H1 (cell line): Measurements from ENCODE around the gene GALNT18. TPM values are rescaled to one million over a fixed set of nuclear protein-coding genes. Genes with fewer than 3 reads are reported as not detected.

ENCODE experiments used
- CTCF ChIA-PET: fragments of 300-600 bp; sonication (Branson Sonifier 250); formaldehyde crosslinking; loops from one replicate; lab custom pipeline; 2021; ENCODE audit not compliant: partially characterized antibody; lab: Charles Lee
- POLR2A ChIA-PET: fragments of 300-600 bp; sonication (Branson Sonifier 250); formaldehyde crosslinking; loops from one replicate; lab custom pipeline; 2021; ENCODE audit warnings: inconsistent platforms; ENCODE audit not compliant: partially characterized antibody; lab: Charles Lee
- DNase-seq, 2 experiments: peaks; one replicate each; pipeline versions ENCODE4 v3.0.0 to v3.0.0-alpha.2; 2010 to 2022; ENCODE audit warnings: low spot score in 2 of 2, low read depth in 1 of 2, mixed read lengths in 1 of 2
- FAIRE-seq: peaks from 2 replicates; lab custom pipeline; 2011; peaks lifted over from hg19 to GRCh38; lab: Jason Lieb, UNC
- H2AFZ ChIP-seq: 2 replicates; pipeline ENCODE4 v1.8.1; 2012; ENCODE audit warnings: low read length, inconsistent platforms
- H2AK5ac ChIP-seq: 2 replicates; pipeline ENCODE4 v1.6.1; 2013; ENCODE audit warnings: low read depth, low read length
- H2BK120ac ChIP-seq: replicated peaks from 2 replicates; pipeline ENCODE3; 2013; ENCODE audit warnings: low read depth, low read length, inconsistent platforms
- H2BK12ac ChIP-seq: 2 replicates; pipeline ENCODE4 v1.6.1; 2013; ENCODE audit warnings: low read depth, low read length
- H2BK15ac ChIP-seq: 2 replicates; pipeline ENCODE4 v1.6.1; 2013; ENCODE audit warnings: low read length
- H2BK20ac ChIP-seq: 2 replicates; pipeline ENCODE4 v1.6.1; 2013; ENCODE audit warnings: low read length
- H2BK5ac ChIP-seq: 2 replicates; pipeline ENCODE4 v1.6.1; 2013; ENCODE audit warnings: low read depth, low read length
- H3K14ac ChIP-seq: 2 replicates; pipeline ENCODE4 v1.6.1; 2013; ENCODE audit warnings: inconsistent platforms; ENCODE audit not compliant: insufficient read length
- H3K18ac ChIP-seq: 2 replicates; pipeline ENCODE4 v1.6.1; 2013; ENCODE audit warnings: low read length; ENCODE audit errors: extremely low read depth
- H3K23ac ChIP-seq: 2 replicates; pipeline ENCODE4 v1.6.1; 2013; ENCODE audit warnings: inconsistent platforms; ENCODE audit not compliant: insufficient read length
- H3K23me2 ChIP-seq: 2 replicates; pipeline ENCODE4 v1.6.1; 2013; ENCODE audit warnings: low read depth, low read length
- H3K27ac ChIP-seq: 2 replicates; pipeline ENCODE4 v1.6.1; 2011; ENCODE audit warnings: low read depth, low read length, inconsistent platforms
- H3K27me3 ChIP-seq, 4 experiments: replicated peaks in 1 of 4; 1 replicate in 1 of 4; 2 replicates in 3 of 4; pipeline versions ENCODE4 v1.6.1 to v1.8.1; 2011 to 2013; ENCODE audit warnings: low read length in 3 of 4, mild to moderate bottlenecking in 3 of 4, inconsistent platforms in 2 of 4, mixed read lengths in 2 of 4, moderate library complexity in 1 of 4; ENCODE audit not compliant: control insufficient read depth in 3 of 4, insufficient read depth in 3 of 4; ENCODE audit errors: extremely low read depth in 1 of 4
- H3K36me3 ChIP-seq, 4 experiments: 2 replicates each; pipeline versions ENCODE4 v1.6.1 to v1.8.1; 2011 to 2013; ENCODE audit warnings: mild to moderate bottlenecking in 4 of 4, low read length in 3 of 4, moderate library complexity in 2 of 4, control low read depth in 1 of 4, inconsistent platforms in 1 of 4; ENCODE audit not compliant: insufficient read depth in 4 of 4, control insufficient read depth in 2 of 4
- H3K4ac ChIP-seq: replicated peaks from 2 replicates; pipeline ENCODE3; 2013; ENCODE audit warnings: low read length, low read depth, mixed read lengths, inconsistent platforms; ENCODE audit not compliant: insufficient read length
- H3K4me1 ChIP-seq, 4 experiments: replicated peaks in 1 of 4; 1 replicate in 1 of 4; 2 replicates in 3 of 4; pipeline versions ENCODE4 v1.6.1 to v1.8.1; 2011 to 2013; ENCODE audit warnings: low read length in 3 of 4, inconsistent platforms in 2 of 4, mixed read lengths in 1 of 4; ENCODE audit not compliant: insufficient read depth in 4 of 4, control insufficient read depth in 3 of 4
- H3K4me2 ChIP-seq, 2 experiments: 2 replicates each; pipeline versions ENCODE4 v1.6.1 to v1.8.1; 2011 to 2013; ENCODE audit warnings: low read depth in 2 of 2, low read length in 2 of 2, control low read depth in 1 of 2, inconsistent platforms in 1 of 2, mild to moderate bottlenecking in 1 of 2; ENCODE audit not compliant: insufficient read depth in 1 of 2
- H3K4me3 ChIP-seq, 4 experiments: fragments of 200-600, 300-600 bp in 1 of 4; sonication (generic), shearing (Covaris generic), sonication (Bioruptor Twin) in 1 of 4; 2 replicates each; pipeline versions ENCODE4 v1.5.1 to v1.8.1; 2011 to 2016; ENCODE audit warnings: low read length in 4 of 4, low read depth in 3 of 4, control low read depth in 2 of 4, inconsistent platforms in 2 of 4, mild to moderate bottlenecking in 2 of 4, mixed read lengths in 1 of 4, moderate library complexity in 1 of 4; ENCODE audit not compliant: insufficient read depth in 2 of 4; ENCODE audit errors: extremely low read depth in 1 of 4
- H3K56ac ChIP-seq: replicated peaks from 2 replicates; pipeline ENCODE3; 2013; ENCODE audit warnings: low read depth, mild to moderate bottlenecking, mixed read lengths, low read length, inconsistent platforms; ENCODE audit not compliant: insufficient read length
- H3K79me1 ChIP-seq: 2 replicates; pipeline ENCODE4 v1.6.1; 2013; ENCODE audit warnings: low read depth, low read length, control low read depth
- H3K79me2 ChIP-seq, 2 experiments: 2 replicates each; pipeline versions ENCODE4 v1.6.1 to v1.8.1; 2012 to 2013; ENCODE audit warnings: low read length in 2 of 2, mild to moderate bottlenecking in 2 of 2, inconsistent platforms in 1 of 2; ENCODE audit not compliant: insufficient read depth in 2 of 2, control insufficient read depth in 1 of 2
- H3K9ac ChIP-seq, 4 experiments: replicated peaks in 1 of 4; 1 replicate in 1 of 4; 2 replicates in 3 of 4; pipeline versions ENCODE4 v1.6.1 to v1.8.1; 2011 to 2013; ENCODE audit warnings: low read depth in 3 of 4, low read length in 3 of 4, control low read depth in 2 of 4, mild to moderate bottlenecking in 2 of 4, moderate library complexity in 2 of 4, inconsistent platforms in 1 of 4; ENCODE audit errors: extremely low read depth in 1 of 4
- H3K9me3 ChIP-seq, 2 experiments: 2 replicates each; pipeline versions ENCODE4 v1.6.1 to v1.8.1; 2012 to 2013; ENCODE audit warnings: mild to moderate bottlenecking in 2 of 2, moderate library complexity in 2 of 2, control low read depth in 1 of 2, inconsistent platforms in 1 of 2, low read depth in 1 of 2, low read length in 1 of 2, mixed read lengths in 1 of 2; ENCODE audit not compliant: insufficient read depth in 2 of 2
- H4K20me1 ChIP-seq, 2 experiments: replicated peaks in 1 of 2; 2 replicates each; pipeline versions ENCODE3 to v1.8.1; 2011 to 2013; ENCODE audit warnings: inconsistent platforms in 2 of 2, low read length in 2 of 2, mild to moderate bottlenecking in 1 of 2; ENCODE audit not compliant: insufficient read depth in 2 of 2, control insufficient read depth in 1 of 2
- H4K5ac ChIP-seq: 2 replicates; pipeline ENCODE4 v1.6.1; 2013; ENCODE audit warnings: low read length, low read depth, mixed read lengths, inconsistent platforms; ENCODE audit not compliant: insufficient read length
- H4K8ac ChIP-seq: 2 replicates; pipeline ENCODE4 v1.8.0; 2013; ENCODE audit warnings: mild to moderate bottlenecking, moderate library complexity, low read length, inconsistent platforms; ENCODE audit not compliant: insufficient read depth; ENCODE audit errors: extremely low read depth
- H4K91ac ChIP-seq: replicated peaks from 2 replicates; pipeline ENCODE3; 2013; ENCODE audit warnings: low read length, mixed read lengths, inconsistent platforms; ENCODE audit not compliant: insufficient read length
- ATF2 ChIP-seq: IDR thresholded peaks from 2 replicates; pipeline ENCODE4 v1.6.1; 2012; ENCODE audit warnings: low read length, inconsistent platforms
- FOSL1 ChIP-seq: IDR thresholded peaks from 2 replicates; pipeline ENCODE4 v1.6.1; 2011; ENCODE audit warnings: mild to moderate bottlenecking, low read depth, low read length, moderate library complexity; ENCODE audit not compliant: insufficient read depth
- KDM4A ChIP-seq: IDR thresholded peaks from one replicate; pipeline ENCODE4 v1.7.1; 2012; ENCODE audit warnings: low read depth, mild to moderate bottlenecking, moderate library complexity, low read length, inconsistent platforms; ENCODE audit not compliant: severe bottlenecking
- PHF8 ChIP-seq: fragments of 200-600 bp; sonication (generic); conservative IDR thresholded peaks from 2 replicates; pipeline ENCODE4 v1.7.1; 2012; ENCODE audit warnings: low read depth, mild to moderate bottlenecking, inconsistent platforms, low read length, moderate library complexity
- SP2 ChIP-seq: IDR thresholded peaks from 2 replicates; pipeline ENCODE4 v1.6.1; 2012; ENCODE audit warnings: mild to moderate bottlenecking, low read length, inconsistent platforms
- ZNF274 ChIP-seq: IDR thresholded peaks from 2 replicates; pipeline ENCODE4 v1.7.0; 2012; ENCODE audit warnings: low read length, borderline replicate concordance; ENCODE audit errors: extremely low read depth
- WGBS, 2 experiments: shearing (Covaris generic) in 1 of 2; methylation state at CpG; one replicate each; pipeline versions ENCODE4 v1.1.6 to v1.1.7; 2013 to 2015; ENCODE audit warnings: low lambda C conversion rate in 2 of 2, mixed read lengths in 2 of 2, inconsistent platforms in 1 of 2, low coverage in 1 of 2, missing lambda C conversion rate in 1 of 2; ENCODE audit not compliant: insufficient replicate concordance in 2 of 2, insufficient coverage in 1 of 2, insufficient read length in 1 of 2; ENCODE audit errors: extremely low coverage in 1 of 2, missing lambda C conversion rate in 1 of 2; 5-methylcytosine and 5-hydroxymethylcytosine counted together
- polyA plus RNA-seq, 7 experiments: library from polyadenylated mRNA; depleted of rRNA in 3 of 7; stranded (reverse) in 5 of 7; unstranded in 2 of 7; fragments of >200 nt in 5 of 7; fragments of 200-250 nt in 2 of 7; gene quantifications; 1 replicate in 5 of 7; 2 replicates in 1 of 7; 4 replicates in 1 of 7; pipeline versions ENCODE4 v1.2.1 to v1.2.3, GENCODE V29; 2011 to 2013; ENCODE audit warnings: missing spikeins in 2 of 7, mixed read lengths in 2 of 7
- total RNA-seq: library from RNA; stranded (reverse); fragmentation: NEBNext Ultra II Directional; extraction: Animal tissue kit (Norgen Biotek cat#: 25700); gene quantifications from 2 replicates; pipeline ENCODE4 v1.2.1, GENCODE V29; 2021

Gene GALNT18
- total and polyA plus RNA-seq, 2 of the 8 experiments (the other 6 are each of a cell fraction or from before 2014, with no cell fraction given) = 6.0 to 9.4 TPM

DNA sequence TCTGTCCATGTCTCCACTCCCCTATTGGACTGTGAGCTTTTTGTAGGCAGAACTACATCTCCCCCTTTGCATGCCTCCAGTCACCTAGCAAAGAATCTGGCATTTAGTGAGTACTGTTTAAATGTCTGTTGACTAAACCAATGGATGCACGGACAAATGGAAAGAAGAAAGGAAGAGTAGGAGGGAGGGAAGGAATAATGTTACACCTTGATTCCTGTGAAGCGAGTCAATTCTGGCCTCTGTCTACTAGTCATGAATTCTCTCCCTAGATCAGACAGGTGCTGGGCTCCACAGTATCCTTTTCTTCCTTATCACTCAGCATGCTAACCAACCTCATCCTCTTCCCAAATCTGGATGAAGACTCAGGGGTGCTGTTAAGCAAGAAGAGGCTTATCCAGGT, 33.6 kb downstream of the GALNT18 start:
- DNase-seq (no peak), FAIRE-seq (no peak)
- H3K27ac ChIP-seq = no peak overlapping the region
- no peaks in the 10 kb centered on the region for H3K79me2 ChIP-seq
- H3K4me2 ChIP-seq = no peak overlapping the region
- no peak overlapping the region for H4K8ac ChIP-seq
- no peaks in the 10 kb centered on the region for H3K23me2 ChIP-seq
- CTCF ChIA-PET = interaction anchor here (1.7 kb wide), 2 partner anchors 187 to 431 kb away, joined by 4 read pairs; no protein-coding TSS in a partner anchor
- no peaks in the 10 kb centered on the region for H3K27me3 ChIP-seq
- no peak overlapping the region for H3K9ac ChIP-seq
- H4K5ac ChIP-seq = no peak overlapping the region
- no peak overlapping the region for H4K91ac ChIP-seq
- no peak overlapping the region for H3K4me3 ChIP-seq
- no peak overlapping the region for H2AK5ac ChIP-seq
- H3K9me3 ChIP-seq = no peaks in the 10 kb centered on the region
- peaks cover 2 to 18% (median 6%) of the 10 kb centered on the region in 4 experiments; a peak in 4 of 7 replicates for H3K4me1 ChIP-seq
- no peak overlapping the region; the same call in 1 of the 2 replicates for H2BK20ac ChIP-seq
- no peak overlapping the region for H3K56ac ChIP-seq
- H2BK120ac ChIP-seq = no peak overlapping the region
- 0 out of 2 replicates have a peak, but pooled peaks cover 2% of the 10 kb centered on the region for H3K79me1 ChIP-seq
- H3K14ac ChIP-seq = no peak overlapping the region
- no peak overlapping the region for H2BK5ac ChIP-seq
- POLR2A ChIA-PET = interaction anchor here (1.0 kb wide), 2 partner anchors 10 to 23 kb away, joined by 3 read pairs; no protein-coding TSS in a partner anchor
- no peak overlapping the region for H2BK15ac ChIP-seq
- no peak for TF ChIP-seq ZNF274
- TF ChIP-seq KDM4A = no peak
- no peak for TF ChIP-seq ATF2
- TF ChIP-seq SP2 = no peak
- TF ChIP-seq PHF8 = no peak
- TF ChIP-seq FOSL1 = no peak
- H4K20me1 ChIP-seq = no peaks in the 10 kb centered on the region
- no peak overlapping the region for H3K23ac ChIP-seq
- no peak overlapping the region for H2AFZ ChIP-seq
- no peak overlapping the region for H3K4ac ChIP-seq
- H3K36me3 ChIP-seq = no peaks in the 10 kb centered on the region
- WGBS, 2 experiments = 75% methylated on average over 2 of the region's 2 CpGs; no CpG with 5 or more reads in 1 of the 2 experiments
- H2BK12ac ChIP-seq = no peak overlapping the region
- no peak overlapping the region for H3K18ac ChIP-seq
